Measurements from ENCODE around the gene POU6F1. TPM values are rescaled to one million over a fixed set of nuclear protein-coding genes. Genes with fewer than 3 reads are reported as not detected.
"Not testable (repeated sequence)": the region's sequence is repeated elsewhere in the genome, so short reads cannot be mapped to it uniquely, and the experiment has no call there.

Gene POU6F1
- polyA plus RNA-seq (ENCODE audit: insufficient read length in 3 of 3) = 10 to 100 TPM in 1 of 3 donors, 1 to 10 TPM in 2; 7.1 to 14.0 (median 8.0) TPM
- long read RNA-seq, donor 1, partial matches to known transcripts = 0 of 1 reads
- long read RNA-seq, donor 1, other reads (novel, unspliced or antisense) = 0 of 1 reads
- long read RNA-seq, donor 2 = 0 reads
- long read RNA-seq, donor 3 = 0 reads
- long read RNA-seq, donor 4 = 0 reads
- long read RNA-seq, donor 5 = 0 reads
- long read RNA-seq, donor 6, partial matches to known transcripts = 0 of 2 reads
- long read RNA-seq, donor 6, other reads (novel, unspliced or antisense) = 0 of 2 reads
- long read RNA-seq, donor 7 = 0 reads
- long read RNA-seq, donor 8, partial matches to known transcripts = 5 of 5 reads
- long read RNA-seq, donor 8, other reads (novel, unspliced or antisense) = 0 of 5 reads
- long read RNA-seq, donor 9, partial matches to known transcripts = 0 of 1 reads
- long read RNA-seq, donor 9, other reads (novel, unspliced or antisense) = 0 of 1 reads
- long read RNA-seq, donor 10 = 0 reads
- long read RNA-seq, donor 11 = 0 reads
- long read RNA-seq, donor 12 = 0 reads
- long read RNA-seq, donor 13 = 0 reads
- long read RNA-seq, donor 14, partial matches to known transcripts = 0 of 1 reads
- long read RNA-seq, donor 14, other reads (novel, unspliced or antisense) = 0 of 1 reads
- long read RNA-seq, donor 15 = 0 reads
- long read RNA-seq, donor 16, partial matches to known transcripts = 1,078 of 1,095 reads
- long read RNA-seq, donor 16, other reads (novel, unspliced or antisense) = 16 of 1,095 reads

DNA sequence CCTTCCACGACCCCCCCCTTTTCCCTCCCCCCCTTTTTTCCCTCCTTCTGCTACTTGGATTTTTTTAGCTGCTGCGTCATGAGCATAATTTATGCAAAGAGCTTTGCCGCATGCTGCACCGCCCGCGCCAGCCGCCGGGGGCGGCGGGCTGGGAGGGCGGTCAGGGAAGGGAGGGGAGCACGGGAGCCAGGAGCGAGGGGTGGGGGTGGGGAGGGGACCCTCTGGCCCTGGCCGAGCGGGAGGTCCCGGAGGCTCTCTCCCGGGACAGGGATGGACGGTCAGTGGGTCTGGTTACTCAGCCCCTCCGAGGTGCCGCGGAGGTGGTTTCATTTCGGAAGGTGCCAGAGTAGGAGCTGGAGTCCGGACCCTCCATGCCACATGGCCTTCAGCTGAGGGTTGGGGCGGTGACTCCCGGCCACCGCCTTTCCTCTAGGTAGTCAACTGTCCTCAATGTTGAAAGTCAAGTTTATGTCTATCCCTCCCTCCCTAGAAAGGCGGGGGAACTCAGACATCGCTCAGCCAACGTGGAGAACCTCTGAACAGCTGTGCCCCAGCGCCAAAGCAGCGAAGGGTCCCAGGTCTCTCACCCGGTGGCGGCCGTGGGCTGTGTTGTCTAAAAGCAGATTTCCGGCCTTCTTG is at the start of gene POU6F1:
Gene POU6F1 (minus strand): TSS at position 95 of the 639 bp plus-strand sequence. CDS start 11,226 bp downstream, outside the sequence.
- DNase-seq (ENCODE audit: extremely low read depth in 1 of 11, low read depth in 9 of 11, low spot score in 4 of 11) = peak; percentile 74 to 90 (median 83)

DNA sequence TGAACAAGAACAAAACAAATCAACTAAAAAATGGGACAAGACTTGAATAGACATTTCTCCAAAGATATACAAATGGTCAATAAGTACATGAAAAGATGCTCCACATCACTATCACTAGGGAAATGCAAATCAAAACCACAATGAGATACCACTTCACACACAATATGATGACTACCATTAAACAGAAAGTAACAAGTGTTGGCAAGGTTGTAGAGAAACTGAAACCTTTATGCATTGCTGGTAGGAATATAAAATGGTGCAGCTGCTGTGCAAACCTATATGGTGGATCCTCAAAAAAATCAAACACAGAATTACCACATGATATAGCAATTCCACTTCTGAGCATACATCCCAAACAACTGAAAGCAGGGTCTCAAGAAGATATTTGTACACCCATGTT is 47.2 kb upstream of the POU6F1 start:
- no peak for DNase-seq (ENCODE audit: extremely low read depth in 1 of 11, low read depth in 9 of 11, low spot score in 4 of 11)

GRCh38 chr12:51264297-51264696 is 46.4 kb upstream of the POU6F1 start:
- DNase-seq (ENCODE audit: extremely low read depth in 1 of 11, low read depth in 9 of 11, low spot score in 4 of 11) = no peak

DNA sequence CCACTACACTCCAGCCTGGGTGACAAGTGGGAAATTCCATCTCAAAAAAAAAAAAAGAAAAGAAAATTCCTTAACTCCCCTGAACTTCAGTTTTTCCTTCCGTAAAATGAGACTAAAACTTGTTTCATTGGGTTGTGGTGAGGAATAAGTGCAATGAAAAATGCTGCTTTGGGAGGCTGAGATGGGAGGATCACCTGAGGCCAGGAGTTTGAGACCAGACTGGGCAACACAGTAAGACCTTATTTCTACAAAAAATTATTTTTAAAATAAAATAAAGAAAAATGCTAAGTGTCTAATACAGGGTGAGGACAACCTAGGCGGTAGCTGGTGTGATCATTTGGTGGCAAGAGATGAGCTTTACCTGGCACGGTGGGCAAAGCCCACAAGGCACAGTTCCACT is 45.5 kb upstream of the POU6F1 start:
- no peak for DNase-seq (ENCODE audit: extremely low read depth in 1 of 11, low read depth in 9 of 11, low spot score in 4 of 11)

DNA sequence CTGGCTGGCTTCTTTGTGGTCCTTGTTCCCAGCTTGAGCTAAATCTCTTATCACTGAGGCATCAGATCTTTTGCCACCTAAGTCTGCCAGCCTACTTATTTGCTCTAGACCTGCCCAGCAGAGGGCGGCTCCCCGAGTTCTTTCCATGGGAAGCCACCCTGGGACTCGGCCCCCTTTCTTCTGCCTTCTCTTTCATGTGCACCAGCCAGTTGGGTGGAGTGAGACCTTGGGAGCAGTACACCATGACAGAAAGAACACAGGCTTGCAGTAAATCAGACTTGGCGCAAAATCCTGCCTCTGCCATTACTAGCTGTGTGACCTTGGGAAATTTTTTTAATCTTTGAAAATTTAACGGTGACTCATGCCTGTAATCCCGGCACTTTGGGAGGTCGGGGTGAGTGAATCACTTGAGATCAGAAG is 44.9 kb upstream of the POU6F1 start:
- DNase-seq (ENCODE audit: extremely low read depth in 1 of 11, low read depth in 9 of 11, low spot score in 4 of 11) = peak in 6 of 11 donors; percentile 40 to 68 (median 60)

GRCh38 chr12:51259600-51259999 is 41.7 kb upstream of the POU6F1 start:
- DNase-seq (ENCODE audit: extremely low read depth in 1 of 11, low read depth in 9 of 11, low spot score in 4 of 11) = not testable (repeated sequence)

DNA sequence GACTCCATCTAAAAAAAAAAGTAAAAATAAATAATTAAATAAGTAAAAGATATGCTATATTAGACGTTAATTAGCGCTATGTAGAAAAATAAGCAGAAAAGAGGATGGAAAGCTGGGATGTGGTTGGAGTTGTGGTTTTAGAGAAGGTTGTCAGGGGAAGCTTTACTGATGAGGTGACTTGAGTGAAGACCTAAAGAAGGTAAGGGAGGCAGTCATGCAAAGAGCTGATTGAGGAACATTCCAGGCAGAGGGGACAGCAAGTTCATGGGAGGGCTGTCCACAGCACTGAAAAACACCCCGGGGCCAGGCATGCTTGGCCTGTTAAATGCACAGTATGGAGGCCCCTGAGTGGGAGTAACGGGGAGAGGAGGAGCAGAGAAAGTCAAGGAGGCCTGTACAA is 36.7 kb upstream of the POU6F1 start:
- DNase-seq (ENCODE audit: extremely low read depth in 1 of 11, low read depth in 9 of 11, low spot score in 4 of 11) = no peak

DNA sequence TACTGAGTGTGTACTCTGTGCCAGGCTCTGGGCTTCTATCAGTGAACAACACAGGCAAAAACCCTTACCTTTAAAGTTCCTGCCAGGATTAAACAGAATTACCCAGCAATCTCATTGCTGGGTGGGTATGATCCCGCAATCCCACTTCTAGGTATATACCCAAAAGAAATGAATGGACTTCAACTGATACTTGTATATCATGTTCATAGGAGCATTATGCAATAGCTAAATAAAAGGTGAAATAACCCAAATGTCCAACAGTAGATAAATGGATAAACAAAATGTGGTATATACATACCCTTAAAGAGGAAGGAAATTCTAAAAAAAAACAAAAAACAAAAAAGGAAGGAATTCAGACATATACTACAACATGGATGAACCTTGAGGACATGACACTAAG is 35.4 kb upstream of the POU6F1 start:
- DNase-seq (ENCODE audit: extremely low read depth in 1 of 11, low read depth in 9 of 11, low spot score in 4 of 11) = no peak

- no peak for DNase-seq (ENCODE audit: extremely low read depth in 1 of 11, low read depth in 9 of 11, low spot score in 4 of 11)
Observed at GRCh38 chr12:51247523-51248206, 29.8 kb upstream of the POU6F1 start.

DNA sequence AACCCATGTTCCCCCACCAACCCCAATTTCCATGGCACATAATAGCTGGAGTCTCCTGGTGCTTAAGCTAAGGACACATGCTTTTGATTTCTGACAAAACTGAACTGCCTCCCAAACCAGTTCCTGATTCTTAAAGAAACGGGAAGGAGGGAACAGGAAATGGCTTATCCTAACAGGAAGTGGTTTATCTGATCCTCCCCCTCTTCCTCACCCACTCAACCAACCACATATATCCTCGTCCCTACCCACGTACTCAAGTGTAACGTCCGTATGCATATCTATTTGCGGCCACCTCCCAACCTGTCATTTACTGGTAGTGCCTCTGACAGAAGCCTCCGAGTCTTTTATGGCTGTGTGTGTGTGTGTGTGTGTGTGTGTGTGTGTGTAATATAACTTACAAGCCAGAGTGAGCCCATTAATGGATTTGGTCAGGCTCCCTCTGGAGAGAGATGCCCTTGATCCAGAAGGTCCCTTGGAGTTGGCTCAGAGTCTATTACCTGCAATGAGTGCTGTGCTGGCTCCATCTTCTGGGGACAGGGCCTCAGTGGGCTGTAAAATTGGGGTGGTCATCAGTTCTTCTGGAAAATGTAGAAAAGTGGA is 28.5 kb upstream of the POU6F1 start:
- DNase-seq (ENCODE audit: extremely low read depth in 1 of 11, low read depth in 9 of 11, low spot score in 4 of 11) = peak in 1 of 11 donors; percentile 17

- DNase-seq (ENCODE audit: extremely low read depth in 1 of 11, low read depth in 9 of 11, low spot score in 4 of 11) = no peak
Observed at GRCh38 chr12:51245476-51246253, 27.8 kb upstream of the POU6F1 start.

DNA sequence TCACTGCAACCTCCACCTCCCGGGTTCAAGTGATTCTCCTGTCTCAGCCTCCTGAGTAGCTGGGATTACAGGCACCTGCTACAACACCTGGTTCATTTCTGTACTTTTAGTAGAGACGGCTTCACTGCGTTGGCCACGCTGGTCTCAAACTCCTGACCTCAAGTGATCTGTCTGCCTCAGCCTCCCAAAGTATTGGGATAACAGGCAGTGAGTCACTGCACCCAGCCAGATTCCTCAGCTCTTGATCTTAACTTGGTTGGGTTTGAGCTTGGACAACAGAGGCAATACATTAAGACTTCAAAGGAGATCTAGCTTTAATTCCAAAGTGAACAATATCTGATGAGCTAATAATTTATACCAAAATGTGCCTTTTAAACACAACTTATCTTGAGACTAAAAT is 26.4 kb upstream of the POU6F1 start:
- DNase-seq (ENCODE audit: extremely low read depth in 1 of 11, low read depth in 9 of 11, low spot score in 4 of 11) = no peak

- DNase-seq (ENCODE audit: extremely low read depth in 1 of 11, low read depth in 9 of 11, low spot score in 4 of 11) = no peak
Observed at GRCh38 chr12:51242876-51243275, 25.0 kb upstream of the POU6F1 start.

DNA sequence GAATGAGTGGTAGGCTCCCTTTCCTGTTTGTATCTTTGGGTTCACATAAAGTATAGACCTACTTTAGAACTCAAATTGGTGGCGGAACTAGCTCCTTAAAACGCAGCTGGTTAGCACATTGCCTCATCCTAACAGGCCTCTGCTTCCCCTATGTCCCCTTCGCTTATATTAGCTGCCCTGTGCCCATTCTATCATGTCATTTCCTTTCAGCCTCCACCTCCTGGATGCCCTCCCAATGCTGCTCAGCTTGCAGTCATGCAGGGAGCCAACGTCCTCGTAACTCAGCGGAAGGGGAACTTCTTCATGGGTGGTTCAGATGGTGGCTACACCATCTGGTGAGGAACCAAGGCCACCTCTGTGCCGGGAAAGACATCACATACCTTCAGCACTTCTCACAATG is 24.3 kb upstream of the POU6F1 start:
- DNase-seq (ENCODE audit: extremely low read depth in 1 of 11, low read depth in 9 of 11, low spot score in 4 of 11) = no peak

DNA sequence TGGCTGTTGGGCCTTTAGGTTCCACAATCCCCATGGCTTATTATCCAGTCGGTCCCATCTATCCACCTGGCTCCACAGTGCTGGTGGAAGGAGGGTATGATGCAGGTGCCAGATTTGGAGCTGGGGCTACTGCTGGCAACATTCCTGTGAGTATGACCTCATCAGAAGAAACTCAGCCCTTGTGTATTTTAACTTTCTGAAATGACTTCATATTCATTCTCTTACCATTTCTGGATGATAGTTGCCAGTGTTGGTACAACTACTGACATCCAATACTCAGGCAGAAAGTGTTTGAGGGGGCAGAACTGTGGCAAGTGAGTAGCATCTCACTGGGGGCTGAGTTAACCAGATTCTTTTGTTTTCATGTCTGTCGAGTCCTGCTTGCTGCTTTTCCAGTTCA is 23.1 kb upstream of the POU6F1 start:
- DNase-seq (ENCODE audit: extremely low read depth in 1 of 11, low read depth in 9 of 11, low spot score in 4 of 11) = no peak

- DNase-seq (ENCODE audit: extremely low read depth in 1 of 11, low read depth in 9 of 11, low spot score in 4 of 11) = peak; percentile 86 to 95 (median 93)
Observed at GRCh38 chr12:51238510-51239334, 20.9 kb upstream of the POU6F1 start, which contains the start of gene DAZAP2. TSS of gene DAZAP2 (plus strand) at chr12:51238826. CDS start at chr12:51238908, 82 bp downstream.

DNA sequence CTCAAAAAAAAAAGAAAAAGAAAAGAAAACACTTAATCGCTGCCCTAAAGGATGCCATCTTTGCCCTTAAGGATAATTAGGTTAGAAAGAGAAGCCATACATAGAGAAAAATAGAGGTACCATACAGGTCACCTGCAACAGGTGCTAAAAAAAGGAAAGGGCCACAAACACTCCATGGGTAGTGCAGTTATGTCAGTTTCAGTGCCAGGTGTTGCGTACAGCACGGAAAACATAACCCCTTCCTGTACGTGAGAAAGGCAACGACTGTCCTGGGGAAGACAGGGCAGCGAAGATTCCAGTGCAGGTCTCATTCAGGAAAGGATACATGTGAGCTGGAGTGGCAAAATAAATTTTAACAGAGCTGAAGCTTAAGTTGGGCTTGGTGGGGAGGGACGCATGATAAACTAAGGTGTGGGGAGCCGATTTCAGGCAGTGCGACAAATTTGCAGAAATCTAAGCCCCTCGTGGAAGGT is 20.2 kb upstream of the POU6F1 start:
- no peak for DNase-seq (ENCODE audit: extremely low read depth in 1 of 11, low read depth in 9 of 11, low spot score in 4 of 11)
